Prostate gland (tissue), 2 donors: Measurements from ENCODE around the gene ULBP1.

Experiments used
- POLR2A ChIP-seq: fragments of 450-650 bp; IDR thresholded peaks from one replicate; pipeline ENCODE4 v1.6.1; 2016; ENCODE audit warnings: antibody characterized with exemption, mild to moderate bottlenecking
- TF ChIP-seq, protein P1 (sequence below), 4 experiments: fragments of 200-600 bp in 2 of 4; fragments of 450-650 bp in 2 of 4; sonication (generic) in 2 of 4; IDR thresholded peaks; 1 replicate in 3 of 4; 2 replicates in 1 of 4; pipeline ENCODE4 v1.5.1; 2016 to 2019; ENCODE audit warnings: antibody characterized with exemption in 4 of 4, mild to moderate bottlenecking in 2 of 4, moderate library complexity in 2 of 4

GRCh38 chr6:149922642-149923326 is 41.0 kb upstream of the ULBP1 start, which contains the start of gene RAET1G:
- peak; percentile 83 for TF ChIP-seq POLR2A
- TF ChIP-seq, protein P1, sequence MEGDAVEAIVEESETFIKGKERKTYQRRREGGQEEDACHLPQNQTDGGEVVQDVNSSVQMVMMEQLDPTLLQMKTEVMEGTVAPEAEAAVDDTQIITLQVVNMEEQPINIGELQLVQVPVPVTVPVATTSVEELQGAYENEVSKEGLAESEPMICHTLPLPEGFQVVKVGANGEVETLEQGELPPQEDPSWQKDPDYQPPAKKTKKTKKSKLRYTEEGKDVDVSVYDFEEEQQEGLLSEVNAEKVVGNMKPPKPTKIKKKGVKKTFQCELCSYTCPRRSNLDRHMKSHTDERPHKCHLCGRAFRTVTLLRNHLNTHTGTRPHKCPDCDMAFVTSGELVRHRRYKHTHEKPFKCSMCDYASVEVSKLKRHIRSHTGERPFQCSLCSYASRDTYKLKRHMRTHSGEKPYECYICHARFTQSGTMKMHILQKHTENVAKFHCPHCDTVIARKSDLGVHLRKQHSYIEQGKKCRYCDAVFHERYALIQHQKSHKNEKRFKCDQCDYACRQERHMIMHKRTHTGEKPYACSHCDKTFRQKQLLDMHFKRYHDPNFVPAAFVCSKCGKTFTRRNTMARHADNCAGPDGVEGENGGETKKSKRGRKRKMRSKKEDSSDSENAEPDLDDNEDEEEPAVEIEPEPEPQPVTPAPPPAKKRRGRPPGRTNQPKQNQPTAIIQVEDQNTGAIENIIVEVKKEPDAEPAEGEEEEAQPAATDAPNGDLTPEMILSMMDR (IDR thresholded peaks at IDR 0.05): peak in 1 of 4 experiments; percentile 4
